HUES6 (cell line): ENCODE results near the gene UBE2C.

ENCODE experiments used
- H3K27ac ChIP-seq: 2 replicates; pipeline ENCODE4 v1.7.0; 2013; ENCODE audit warnings: low read depth, mild to moderate bottlenecking, low read length, inconsistent platforms
- H3K27me3 ChIP-seq: 2 replicates; pipeline ENCODE4 v1.6.1; 2013; ENCODE audit warnings: low read length; ENCODE audit not compliant: control insufficient read depth, insufficient read depth
- H3K36me3 ChIP-seq: 2 replicates; pipeline ENCODE4 v1.6.1; 2013; ENCODE audit warnings: low read length; ENCODE audit not compliant: control insufficient read depth, insufficient read depth
- H3K4me1 ChIP-seq: 2 replicates; pipeline ENCODE4 v1.6.1; 2013; ENCODE audit warnings: low read length; ENCODE audit not compliant: control insufficient read depth, insufficient read depth
- H3K4me3 ChIP-seq: 2 replicates; pipeline ENCODE4 v1.5.1; 2013; ENCODE audit warnings: low read depth, low read length
- H3K9ac ChIP-seq: one replicate; pipeline ENCODE4 v1.6.1; 2013; ENCODE audit warnings: mild to moderate bottlenecking, low read length
- H3K9me3 ChIP-seq: 2 replicates; pipeline ENCODE4 v1.6.1; 2013; ENCODE audit warnings: low read depth, low read length; ENCODE audit not compliant: control insufficient read depth, insufficient read depth

The UBE2C gene

GRCh38 chr20:45861221-45862075, 49.0 kb downstream of the UBE2C start:
- Histone ChIP-seq H3K4me1 (peaks cover 17% of the 10 kb centered on the region), H3K9ac (peak overlapping the region; percentile 18), H3K9me3 (no peaks in the 10 kb centered on the region), H3K4me3 (no peak overlapping the region), H3K27ac (no peak overlapping the region), H3K27me3 (no peaks in the 10 kb centered on the region), H3K36me3 (no peaks in the 10 kb centered on the region)

- H3K36me3 ChIP-seq: no peaks in the 10 kb centered on the region
- H3K27ac ChIP-seq: no peak overlapping the region
- no peak overlapping the region for H3K4me3 ChIP-seq
- H3K27me3 ChIP-seq: no peaks in the 10 kb centered on the region
- H3K9me3 ChIP-seq: no peaks in the 10 kb centered on the region
- H3K9ac ChIP-seq: no peak overlapping the region
- H3K4me1 ChIP-seq: peaks cover 7% of the 10 kb centered on the region; the same call in 1 of the 2 replicates
These were observed 51.4 kb downstream of the UBE2C start for GRCh38 chr20:45863543-45864470.

GRCh38 chr20:45866454-45866853, 54.0 kb downstream of the UBE2C start:
- H3K36me3 ChIP-seq: no peaks in the 10 kb centered on the region
- H3K27me3 ChIP-seq: no peaks in the 10 kb centered on the region
- H3K9me3 ChIP-seq: no peaks in the 10 kb centered on the region
- H3K4me3 ChIP-seq: no peak overlapping the region
- no peak overlapping the region for H3K27ac ChIP-seq
- H3K9ac ChIP-seq: no peak overlapping the region
- no peaks in the 10 kb centered on the region for H3K4me1 ChIP-seq
